Endodermal cell (in vitro differentiated cells): ENCODE measurements around the gene FFAR4. TPM values are rescaled to one million over a fixed set of nuclear protein-coding genes. Genes with fewer than 3 reads are reported as not detected.

ENCODE experiments used
- DNase-seq: peaks from one replicate; pipeline ENCODE4 v3.0.0-alpha.2; 2017
- H3K27ac ChIP-seq: 2 replicates; pipeline ENCODE4 v1.5.1; 2013; ENCODE audit warnings: mild to moderate bottlenecking, low read depth, low read length, moderate library complexity
- H3K27me3 ChIP-seq: 2 replicates; pipeline ENCODE4 v1.6.1; 2013; ENCODE audit warnings: mild to moderate bottlenecking, low read length, moderate library complexity; ENCODE audit not compliant: insufficient read depth, control insufficient read depth, poor library complexity, severe bottlenecking
- H3K36me3 ChIP-seq: 2 replicates; pipeline ENCODE4 v1.7.0; 2013; ENCODE audit warnings: mild to moderate bottlenecking, low read length, moderate library complexity; ENCODE audit not compliant: control insufficient read depth, insufficient read depth
- H3K4me1 ChIP-seq: one replicate; pipeline ENCODE4 v1.7.0; 2013; ENCODE audit warnings: low read length; ENCODE audit not compliant: control insufficient read depth, insufficient read depth
- H3K4me3 ChIP-seq: 2 replicates; pipeline ENCODE4 v1.5.1; 2013; ENCODE audit warnings: mild to moderate bottlenecking, low read length, moderate library complexity
- H3K9ac ChIP-seq: 2 replicates; pipeline ENCODE4 v1.6.1; 2013; ENCODE audit warnings: mild to moderate bottlenecking, low read length, moderate library complexity; ENCODE audit not compliant: poor library complexity, severe bottlenecking; ENCODE audit errors: extremely low read depth
- H3K9me3 ChIP-seq: 2 replicates; pipeline ENCODE4 v1.6.1; 2013; ENCODE audit warnings: mild to moderate bottlenecking, low read length, moderate library complexity; ENCODE audit not compliant: control insufficient read depth
- H3K27ac Mint-ChIP-seq: 2 replicates; pipeline ENCODE4 v1.8.0; 2020; ENCODE audit warnings: mixed read lengths
- H3K27me3 Mint-ChIP-seq: 2 replicates; pipeline ENCODE4 v1.8.0; 2021; ENCODE audit warnings: mild to moderate bottlenecking, mixed read lengths; ENCODE audit not compliant: insufficient read depth
- H3K36me3 Mint-ChIP-seq: 2 replicates; pipeline ENCODE4 v1.8.0; 2020; ENCODE audit warnings: low read depth, mixed read lengths
- H3K4me1 Mint-ChIP-seq: 2 replicates; pipeline ENCODE4 v1.8.0; 2020; ENCODE audit warnings: mixed read lengths
- H3K4me3 Mint-ChIP-seq: 2 replicates; pipeline ENCODE4 v1.8.0; 2020; ENCODE audit warnings: mild to moderate bottlenecking, moderate library complexity, mixed read lengths
- H3K9me3 Mint-ChIP-seq: 2 replicates; pipeline ENCODE4 v1.8.0; 2020; ENCODE audit warnings: mild to moderate bottlenecking, mixed read lengths
- WGBS, 2 experiments: methylation state at CpG; one replicate each; pipeline versions ENCODE4 v1.1.5 to v1.1.7; 2013; ENCODE audit warnings: missing lambda C conversion rate in 2 of 2, mixed read lengths in 1 of 2; ENCODE audit not compliant: insufficient coverage in 1 of 2, insufficient read length in 1 of 2; 5-methylcytosine and 5-hydroxymethylcytosine counted together
- total RNA-seq, 2 donors: library from RNA; stranded (reverse); fragmentation: NEBNext Ultra II Directional in 1 of 2; extraction: Animal tissue kit (Norgen Biotek cat#: 25700) in 1 of 2; gene quantifications; 2 replicates in 1 of 2; 3 replicates in 1 of 2; pipeline ENCODE4 v1.2.1, GENCODE V29; 2021
- TF ChIP-seq, protein P1 (sequence below): fragments of 200-600 bp; sonication (generic); conservative IDR thresholded peaks from 2 replicates; pipeline ENCODE4 v1.5.0; 2021; ENCODE audit warnings: antibody characterized with exemption, mild to moderate bottlenecking

The FFAR4 gene
- total RNA-seq, 2 donors from 2014 or later, result not detected

DNA sequence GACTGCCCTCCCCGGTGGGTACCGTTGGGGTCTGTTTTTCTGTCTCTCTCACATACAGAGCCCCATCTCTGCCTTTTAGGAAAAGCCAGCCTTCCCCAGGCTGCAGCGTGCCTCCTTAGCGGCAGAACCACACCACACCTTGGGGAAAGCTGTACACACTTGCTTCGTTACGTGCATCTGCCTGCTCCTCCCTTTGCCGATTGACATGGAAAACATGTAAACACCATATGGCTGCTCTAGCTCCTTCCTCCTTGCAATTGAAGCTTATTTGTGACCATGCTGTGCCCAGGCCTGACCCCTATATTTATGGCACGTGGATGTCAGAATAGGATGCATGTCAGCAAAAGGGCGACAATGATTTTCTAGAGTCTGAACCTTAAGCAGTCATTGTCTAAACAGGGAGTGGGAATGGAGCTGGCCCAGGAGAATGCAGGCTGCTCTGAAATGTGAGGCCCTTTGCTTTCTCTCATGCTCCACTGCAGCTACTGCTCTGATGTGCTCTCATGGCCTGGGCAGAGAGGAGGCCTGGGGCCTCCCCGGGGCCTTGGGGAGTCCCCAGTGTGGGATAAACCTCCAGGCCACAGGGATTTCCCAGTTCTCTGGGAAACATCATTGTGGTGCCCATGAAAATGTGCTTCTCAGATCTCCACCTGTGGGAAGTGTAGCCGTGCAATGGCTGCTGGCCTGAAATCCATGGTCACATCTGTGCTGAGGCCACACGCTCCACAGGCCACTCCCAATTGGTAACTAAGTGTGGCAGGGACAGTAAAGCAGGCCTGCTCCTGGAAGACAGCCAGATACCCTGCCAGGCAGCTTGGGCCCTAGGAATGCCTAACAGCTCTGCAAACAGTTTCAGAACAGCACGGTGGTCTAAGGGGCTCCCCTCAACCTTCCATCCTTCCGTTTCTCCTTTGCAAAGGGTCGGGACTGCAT is 64.4 kb downstream of the FFAR4 start:
- Mint-ChIP-seq H3K9me3 (no peaks in the 10 kb centered on the region), H3K27me3 (peaks cover 7% of the 10 kb centered on the region), H3K27ac (no peak overlapping the region), H3K4me3 (no peak overlapping the region), H3K36me3 (no peaks in the 10 kb centered on the region), H3K4me1 (peaks cover 17% of the 10 kb centered on the region)
- Histone ChIP-seq H3K4me1 (no peaks in the 10 kb centered on the region), H3K9me3 (no peaks in the 10 kb centered on the region), H3K27me3 (no peaks in the 10 kb centered on the region), H3K4me3 (no peak overlapping the region), H3K36me3 (no peaks in the 10 kb centered on the region), H3K27ac (no peak overlapping the region), H3K9ac (no peak overlapping the region)
- 91 to 92% methylated on average over 15 of the region's 15 CpGs for WGBS, 2 experiments
- TF ChIP-seq, protein P1, sequence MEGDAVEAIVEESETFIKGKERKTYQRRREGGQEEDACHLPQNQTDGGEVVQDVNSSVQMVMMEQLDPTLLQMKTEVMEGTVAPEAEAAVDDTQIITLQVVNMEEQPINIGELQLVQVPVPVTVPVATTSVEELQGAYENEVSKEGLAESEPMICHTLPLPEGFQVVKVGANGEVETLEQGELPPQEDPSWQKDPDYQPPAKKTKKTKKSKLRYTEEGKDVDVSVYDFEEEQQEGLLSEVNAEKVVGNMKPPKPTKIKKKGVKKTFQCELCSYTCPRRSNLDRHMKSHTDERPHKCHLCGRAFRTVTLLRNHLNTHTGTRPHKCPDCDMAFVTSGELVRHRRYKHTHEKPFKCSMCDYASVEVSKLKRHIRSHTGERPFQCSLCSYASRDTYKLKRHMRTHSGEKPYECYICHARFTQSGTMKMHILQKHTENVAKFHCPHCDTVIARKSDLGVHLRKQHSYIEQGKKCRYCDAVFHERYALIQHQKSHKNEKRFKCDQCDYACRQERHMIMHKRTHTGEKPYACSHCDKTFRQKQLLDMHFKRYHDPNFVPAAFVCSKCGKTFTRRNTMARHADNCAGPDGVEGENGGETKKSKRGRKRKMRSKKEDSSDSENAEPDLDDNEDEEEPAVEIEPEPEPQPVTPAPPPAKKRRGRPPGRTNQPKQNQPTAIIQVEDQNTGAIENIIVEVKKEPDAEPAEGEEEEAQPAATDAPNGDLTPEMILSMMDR, result no peak
- no peak for DNase-seq

Other genes with a start within 250 kb of the FFAR4 start
- 10 to 100 TPM; 37.4 to 93.8 TPM for gene MYOF, start 84.3 kb upstream of the FFAR4 start, total RNA-seq
- 10 to 100 TPM; 50.3 to 66.8 TPM for gene CEP55, start 70.1 kb upstream of the FFAR4 start, total RNA-seq
- gene RBP4, start 34.6 kb downstream of the FFAR4 start, total RNA-seq, result under 1 TPM; 0.82 to 0.86 TPM
- not detected for gene PDE6C, start 45.9 kb downstream of the FFAR4 start, total RNA-seq
- 10 to 100 TPM; 16.5 to 28.3 TPM for gene FRA10AC1, start 135.9 kb downstream of the FFAR4 start, total RNA-seq
- gene LGI1, start 191.3 kb downstream of the FFAR4 start, total RNA-seq, result 1 to 10 TPM in 1 of 2 donors, under 1 TPM in 1; 0.60 to 2.6 TPM